DOHH2 (cell line): ENCODE results near the gene ABHD1.

Experiments used
- H3F3A ChIP-seq: fragments of 200-600 bp; sonication (generic), shearing (Covaris generic); 2 replicates; pipeline ENCODE4 v1.6.0; 2016; ENCODE audit warnings: antibody characterized with exemption, mild to moderate bottlenecking; ENCODE audit not compliant: control insufficient read depth, insufficient read depth
- H3K27ac ChIP-seq: fragments of 200-600 bp; sonication (generic); 2 replicates; pipeline ENCODE4 v1.5.1; 2014; ENCODE audit warnings: low read depth, mild to moderate bottlenecking, low read length, moderate library complexity
- H3K27me3 ChIP-seq: fragments of 200-600 bp; sonication (generic); 2 replicates; pipeline ENCODE4 v1.6.1; 2014; ENCODE audit warnings: mild to moderate bottlenecking, low read length, mixed read lengths; ENCODE audit not compliant: control insufficient read depth
- H3K36me3 ChIP-seq: fragments of 200-600 bp; sonication (generic); 2 replicates; pipeline ENCODE4 v1.6.1; 2014; ENCODE audit warnings: mild to moderate bottlenecking, low read length, moderate library complexity, mixed read lengths; ENCODE audit not compliant: control insufficient read depth
- H3K4me1 ChIP-seq: fragments of 200-600 bp; sonication (generic); 2 replicates; pipeline ENCODE4 v1.6.1; 2014; ENCODE audit warnings: mild to moderate bottlenecking, low read length, mixed read lengths; ENCODE audit not compliant: control insufficient read depth
- H3K4me2 ChIP-seq: fragments of 200-600 bp; sonication (generic); 2 replicates; pipeline ENCODE4 v1.6.0; 2014; ENCODE audit warnings: mild to moderate bottlenecking, low read length, moderate library complexity
- H3K4me3 ChIP-seq: fragments of 200-600 bp; sonication (generic); 2 replicates; pipeline ENCODE4 v1.5.1; 2014; ENCODE audit warnings: mild to moderate bottlenecking, low read length, mixed read lengths
- H3K79me2 ChIP-seq: fragments of 200-600 bp; sonication (generic); 2 replicates; pipeline ENCODE4 v1.6.1; 2014; ENCODE audit warnings: mild to moderate bottlenecking, low read length, mixed read lengths; ENCODE audit not compliant: control insufficient read depth
- H3K9me2 ChIP-seq: fragments of 200-600 bp; sonication (generic); replicated peaks from 2 replicates; pipeline ENCODE4 v1.6.1; 2014; ENCODE audit warnings: mild to moderate bottlenecking, low read length, mixed read lengths; ENCODE audit not compliant: control insufficient read depth
- H3K9me3 ChIP-seq: fragments of 200-600 bp; sonication (generic); 2 replicates; pipeline ENCODE4 v1.6.1; 2014; ENCODE audit warnings: antibody characterized with exemption, low read length, mixed read lengths; ENCODE audit not compliant: control insufficient read depth, insufficient read depth
- H4K20me1 ChIP-seq: fragments of 200-600 bp; sonication (generic); 2 replicates; pipeline ENCODE4 v1.6.0; 2014; ENCODE audit warnings: low read depth, mild to moderate bottlenecking, antibody characterized with exemption, low read length, moderate library complexity; ENCODE audit not compliant: control insufficient read depth, insufficient read depth
- CTCF ChIP-seq: fragments of 200-600 bp; sonication (generic); IDR thresholded peaks from one replicate; pipeline ENCODE4 v1.5.1; 2014; ENCODE audit warnings: antibody characterized with exemption, mild to moderate bottlenecking, low read depth, low read length; ENCODE audit not compliant: poor library complexity, severe bottlenecking
- EZH2phosphoT487 ChIP-seq: fragments of 200-600 bp; sonication (generic); IDR thresholded peaks from 2 replicates; pipeline ENCODE4 v1.6.1; 2017; ENCODE audit warnings: borderline replicate concordance, mild to moderate bottlenecking, antibody characterized with exemption, low read length, moderate library complexity, mixed read lengths

The ABHD1 gene

GRCh38 chr2:27089111-27089954 is 34.3 kb upstream of the ABHD1 start:
- TF ChIP-seq EZH2phosphoT487 = no peak
- TF ChIP-seq CTCF = no peak
- H3K36me3 ChIP-seq = no peaks in the 10 kb centered on the region

GRCh38 chr2:27091746-27092695 is 31.6 kb upstream of the ABHD1 start:
- Histone ChIP-seq H3K79me2 (no peaks in the 10 kb centered on the region), H3K36me3 (no peaks in the 10 kb centered on the region), H3K4me1 (peaks cover 19% of the 10 kb centered on the region), H3K9me2 (no peaks in the 10 kb centered on the region), H3K27ac (no peak overlapping the region), H3F3A (no peaks in the 10 kb centered on the region), H3K27me3 (no peaks in the 10 kb centered on the region), H3K4me3 (no peak overlapping the region), H3K4me2 (no peak overlapping the region), H3K9me3 (no peaks in the 10 kb centered on the region), H4K20me1 (no peaks in the 10 kb centered on the region)
- TF ChIP-seq EZH2phosphoT487 (no peak), CTCF (no peak)

More at GRCh38 chr2:27089111-27089954, 34.3 kb upstream of the ABHD1 start:
- H3F3A ChIP-seq = no peaks in the 10 kb centered on the region
- H3K4me2 ChIP-seq = no peak overlapping the region
- H3K4me1 ChIP-seq = peaks cover 23% of the 10 kb centered on the region
- H3K27me3 ChIP-seq = no peaks in the 10 kb centered on the region
- no peaks in the 10 kb centered on the region for H4K20me1 ChIP-seq
- no peak overlapping the region for H3K4me3 ChIP-seq
- H3K9me3 ChIP-seq = no peaks in the 10 kb centered on the region
- H3K79me2 ChIP-seq = no peaks in the 10 kb centered on the region
- no peak overlapping the region for H3K27ac ChIP-seq
- H3K9me2 ChIP-seq = no peaks in the 10 kb centered on the region

GRCh38 chr2:27092696-27093429 is 30.8 kb upstream of the ABHD1 start:
- Histone ChIP-seq H3K9me3 (no peaks in the 10 kb centered on the region), H3K79me2 (no peaks in the 10 kb centered on the region), H3K4me2 (no peak overlapping the region), H3K36me3 (no peaks in the 10 kb centered on the region), H3K27me3 (no peaks in the 10 kb centered on the region), H3K9me2 (no peaks in the 10 kb centered on the region), H3K4me3 (no peak overlapping the region), H3F3A (no peaks in the 10 kb centered on the region), H3K27ac (no peak overlapping the region), H4K20me1 (no peaks in the 10 kb centered on the region), H3K4me1 (peaks cover 11% of the 10 kb centered on the region)
- TF ChIP-seq EZH2phosphoT487 = no peak
- TF ChIP-seq CTCF = no peak
